ENCODE measurements around the gene DOCK3.

The DOCK3 gene

GRCh38 chr3:51280176-51280575 lies 605.4 kb downstream of the DOCK3 start:
- no peaks in the 10 kb centered on the region for H3K4me1 ChIP-seq (ENCODE audit: low read length)
- no peaks in the 10 kb centered on the region for H3K36me3 ChIP-seq (replicated peaks; ENCODE audit: low read depth, low read length)
- H2AFZ ChIP-seq (ENCODE audit: low read depth, low read length), result no peak overlapping the region
- no peaks in the 10 kb centered on the region for H4K20me1 ChIP-seq (ENCODE audit: insufficient read depth, low read length)
- no peaks in the 10 kb centered on the region for H3K9me3 ChIP-seq (ENCODE audit: insufficient read depth, low read length)
- H3K27me3 ChIP-seq (ENCODE audit: low read depth, low read length), result no peaks in the 10 kb centered on the region
- H3K79me2 ChIP-seq (ENCODE audit: low read length), result no peaks in the 10 kb centered on the region
- H3K4me3 ChIP-seq (ENCODE audit: low read length), result no peak overlapping the region
- H3K9ac ChIP-seq (ENCODE audit: low read length), result no peak overlapping the region
- no peak overlapping the region for H3K4me2 ChIP-seq (ENCODE audit: low read length)
- no peak for TF ChIP-seq CTCF (IDR thresholded peaks at IDR 0.05; ENCODE audit: low read depth, low read length)
- TF ChIP-seq EZH2phosphoT487 (IDR thresholded peaks at IDR 0.05; ENCODE audit: low read depth), result no peak
- H3K27ac ChIP-seq (ENCODE audit: low read length), result no peak overlapping the region

- Histone ChIP-seq H3K79me2 (ENCODE audit: low read length) (no peaks in the 10 kb centered on the region), H3K4me2 (ENCODE audit: low read length) (no peak overlapping the region), H2AFZ (ENCODE audit: low read depth, low read length) (no peak overlapping the region), H3K4me1 (ENCODE audit: low read length) (no peaks in the 10 kb centered on the region), H4K20me1 (ENCODE audit: insufficient read depth, low read length) (no peaks in the 10 kb centered on the region), H3K9ac (ENCODE audit: low read length) (no peak overlapping the region), H3K27ac (ENCODE audit: low read length) (no peak overlapping the region), H3K27me3 (ENCODE audit: low read depth, low read length) (no peaks in the 10 kb centered on the region), H3K4me3 (ENCODE audit: low read length) (no peak overlapping the region), H3K36me3 (replicated peaks; ENCODE audit: low read depth, low read length) (no peaks in the 10 kb centered on the region), H3K9me3 (ENCODE audit: insufficient read depth, low read length) (no peaks in the 10 kb centered on the region; the same call in 1 of the 2 replicates)
- TF ChIP-seq EZH2phosphoT487 (IDR thresholded peaks at IDR 0.05; ENCODE audit: low read depth), result no peak
- TF ChIP-seq CTCF (IDR thresholded peaks at IDR 0.05; ENCODE audit: low read depth, low read length), result no peak
These were observed 608.2 kb downstream of the DOCK3 start for GRCh38 chr3:51282931-51283330.

GRCh38 chr3:51283421-51283820 lies 608.7 kb downstream of the DOCK3 start:
- Histone ChIP-seq H3K36me3 (replicated peaks; ENCODE audit: low read depth, low read length) (no peaks in the 10 kb centered on the region), H3K4me1 (ENCODE audit: low read length) (no peaks in the 10 kb centered on the region), H3K9ac (ENCODE audit: low read length) (no peak overlapping the region), H3K4me3 (ENCODE audit: low read length) (no peak overlapping the region), H2AFZ (ENCODE audit: low read depth, low read length) (no peak overlapping the region), H3K79me2 (ENCODE audit: low read length) (no peaks in the 10 kb centered on the region), H4K20me1 (ENCODE audit: insufficient read depth, low read length) (no peaks in the 10 kb centered on the region), H3K27me3 (ENCODE audit: low read depth, low read length) (no peaks in the 10 kb centered on the region), H3K9me3 (ENCODE audit: insufficient read depth, low read length) (no peaks in the 10 kb centered on the region; the same call in 1 of the 2 replicates), H3K27ac (ENCODE audit: low read length) (no peak overlapping the region), H3K4me2 (ENCODE audit: low read length) (no peak overlapping the region)
- no peak for TF ChIP-seq EZH2phosphoT487 (IDR thresholded peaks at IDR 0.05; ENCODE audit: low read depth)
- no peak for TF ChIP-seq CTCF (IDR thresholded peaks at IDR 0.05; ENCODE audit: low read depth, low read length)

GRCh38 chr3:51295625-51296024 lies 620.9 kb downstream of the DOCK3 start:
- H3K27me3 ChIP-seq (ENCODE audit: low read depth, low read length), result peaks cover 7% of the 10 kb centered on the region
- no peak overlapping the region for H3K9ac ChIP-seq (ENCODE audit: low read length)
- H3K27ac ChIP-seq (ENCODE audit: low read length), result no peak overlapping the region
- TF ChIP-seq EZH2phosphoT487 (IDR thresholded peaks at IDR 0.05; ENCODE audit: low read depth) (no peak), CTCF (IDR thresholded peaks at IDR 0.05; ENCODE audit: low read depth, low read length) (no peak)
- H3K36me3 ChIP-seq (replicated peaks; ENCODE audit: low read depth, low read length), result no peaks in the 10 kb centered on the region
- no peaks in the 10 kb centered on the region for H3K79me2 ChIP-seq (ENCODE audit: low read length)
- no peaks in the 10 kb centered on the region for H4K20me1 ChIP-seq (ENCODE audit: insufficient read depth, low read length)
- H3K9me3 ChIP-seq (ENCODE audit: insufficient read depth, low read length), result peaks cover 6% of the 10 kb centered on the region
- no peak overlapping the region for H2AFZ ChIP-seq (ENCODE audit: low read depth, low read length)
- 0 out of 2 replicates have a peak overlapping the region, but pooled peaks have one; percentile 3 for H3K4me3 ChIP-seq (ENCODE audit: low read length)
- H3K4me1 ChIP-seq (ENCODE audit: low read length), result peaks cover 27% of the 10 kb centered on the region
- peak overlapping the region; percentile 48 for H3K4me2 ChIP-seq (ENCODE audit: low read length)
